ENCODE measurements around the gene JHY.

JHY gene

GRCh38 chr11:122872046-122872445, 10.5 kb upstream of the JHY start:
- DNase-seq: no peak

- no peak for DNase-seq
Measured at GRCh38 chr11:122874991-122875390, 7.6 kb upstream of the JHY start.

GRCh38 chr11:122877732-122878131, 4.8 kb upstream of the JHY start:
- DNase-seq: no peak

- no peak for DNase-seq
Measured at GRCh38 chr11:122879785-122880184, 2.8 kb upstream of the JHY start.

- peak; percentile 32 for DNase-seq
Measured at GRCh38 chr11:122882857-122883645, 492 bp downstream of the JHY start.

GRCh38 chr11:122883646-122883979, 1.1 kb downstream of the JHY start:
- DNase-seq: no peak

GRCh38 chr11:122888162-122888561, 5.6 kb downstream of the JHY start:
- no peak for DNase-seq

GRCh38 chr11:122893131-122893530, 10.6 kb downstream of the JHY start:
- DNase-seq: no peak

- DNase-seq: no peak
Measured at GRCh38 chr11:122895563-122895962, 13.0 kb downstream of the JHY start.

GRCh38 chr11:122897606-122898210, 15.1 kb downstream of the JHY start:
- DNase-seq: no peak

GRCh38 chr11:122898799-122899198, 16.2 kb downstream of the JHY start:
- DNase-seq: no peak

GRCh38 chr11:122900587-122901202, 18.1 kb downstream of the JHY start:
- DNase-seq: no peak

GRCh38 chr11:122902951-122903350, 20.4 kb downstream of the JHY start:
- no peak for DNase-seq

GRCh38 chr11:122910775-122911174, 28.2 kb downstream of the JHY start:
- DNase-seq: no peak

- no peak for DNase-seq
Measured at GRCh38 chr11:122917311-122917710, 34.8 kb downstream of the JHY start.

GRCh38 chr11:122918734-122919133, 36.2 kb downstream of the JHY start:
- DNase-seq: no peak

- DNase-seq: no peak
Measured at GRCh38 chr11:122920579-122920978, 38.0 kb downstream of the JHY start.

GRCh38 chr11:122922893-122923292, 40.3 kb downstream of the JHY start:
- no peak for DNase-seq

- no peak for DNase-seq
Measured at GRCh38 chr11:122923302-122923701, 40.7 kb downstream of the JHY start.

- DNase-seq: no peak
Measured at GRCh38 chr11:122931510-122931909, 49.0 kb downstream of the JHY start.

GRCh38 chr11:122933416-122933815, 50.9 kb downstream of the JHY start:
- DNase-seq: no peak

- DNase-seq: no peak
Measured at GRCh38 chr11:122937983-122938382, 55.4 kb downstream of the JHY start.

- DNase-seq: no peak
Measured at GRCh38 chr11:122938557-122938956, 56.0 kb downstream of the JHY start.

- no peak for DNase-seq
Measured at GRCh38 chr11:122951211-122951610, 68.7 kb downstream of the JHY start.
